Peyer's patch (tissue), 4 donors: ENCODE data around the gene PSMD13.

Experiments
- CTCF ChIP-seq, 6 experiments: fragments of 450-650 bp in 4 of 6; fragments of 200-600 bp in 2 of 6; sonication (generic) in 1 of 6; IDR thresholded peaks; one replicate each; pipeline ENCODE4 v1.5.1; 2017 to 2019; ENCODE audit warnings: antibody characterized with exemption in 6 of 6, mild to moderate bottlenecking in 3 of 6, moderate library complexity in 1 of 6
- POLR2A ChIP-seq, 2 donors: fragments of 450-650 bp; IDR thresholded peaks; one replicate each; pipeline ENCODE4 v1.5.1; 2017; ENCODE audit warnings: antibody characterized with exemption in 2 of 2, mild to moderate bottlenecking in 2 of 2, moderate library complexity in 2 of 2

DNA sequence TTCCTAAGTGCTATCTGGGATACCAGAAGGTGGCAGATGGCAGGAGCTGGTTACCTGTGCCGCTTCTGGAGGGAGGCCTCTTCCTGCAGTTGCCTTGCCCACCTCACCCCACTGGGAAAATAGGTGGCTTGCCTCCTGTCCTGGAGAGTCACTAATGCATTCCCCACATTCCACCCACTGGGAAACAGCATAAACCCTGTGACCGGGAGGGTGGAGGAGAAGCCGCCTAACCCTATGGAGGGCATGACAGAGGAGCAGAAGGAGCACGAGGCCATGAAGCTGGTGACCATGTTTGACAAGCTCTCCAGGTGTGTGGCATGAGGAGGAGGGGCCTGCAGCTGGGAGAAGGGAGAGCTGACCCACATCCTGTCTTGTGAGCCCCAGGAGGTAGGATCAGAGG, 23.7 kb upstream of the PSMD13 start:
- no peak for TF ChIP-seq CTCF (IDR thresholded peaks at IDR 0.05)
- TF ChIP-seq POLR2A (IDR thresholded peaks at IDR 0.05): no peak
